ENCODE results near the gene PFN3. TPM values are rescaled to one million over a fixed set of nuclear protein-coding genes. Genes with fewer than 3 reads are reported as not detected.

The PFN3 gene
- total and polyA plus RNA-seq, 2 of the 13 experiments (the other 11 are each of a cell fraction or from before 2014, with no cell fraction given) = not detected

GRCh38 chr5:177426566-177427210 lies 26.2 kb upstream of the PFN3 start, which contains the start of gene GRK6 (continued):
- TF ChIP-seq ZNF800 (CRISPR knock-in tag; IDR thresholded peaks at IDR 0.05) = no peak
- TF ChIP-seq RFXAP (CRISPR knock-in tag; IDR thresholded peaks at IDR 0.05; ENCODE audit: borderline replicate concordance) = no peak
- TF ChIP-seq DNMT1 (CRISPR knock-in tag; IDR thresholded peaks at IDR 0.05) = no peak
- no peak for TF ChIP-seq SMAD9 (CRISPR knock-in tag; IDR thresholded peaks at IDR 0.05)
- TF ChIP-seq JUN (CRISPR knock-in tag; IDR thresholded peaks at IDR 0.05) = no peak
- no peak for TF ChIP-seq ZNF17 (CRISPR knock-in tag; IDR thresholded peaks at IDR 0.05)
- no peak for TF ChIP-seq PHF20 (CRISPR knock-in tag; IDR thresholded peaks at IDR 0.05)
- no peak for TF ChIP-seq ZNF235 (CRISPR knock-in tag; IDR thresholded peaks at IDR 0.05; ENCODE audit: borderline replicate concordance)
- TF ChIP-seq ZFYVE20 (CRISPR knock-in tag; IDR thresholded peaks at IDR 0.05; ENCODE audit: borderline replicate concordance, low read depth) = no peak
- no peak for TF ChIP-seq ZBTB7A (CRISPR knock-in tag; IDR thresholded peaks at IDR 0.05)
- TF ChIP-seq ZNF766 (CRISPR knock-in tag; IDR thresholded peaks at IDR 0.05; ENCODE audit: borderline replicate concordance) = no peak
- no peak for TF ChIP-seq SCMH1 (CRISPR knock-in tag; IDR thresholded peaks at IDR 0.05; ENCODE audit: borderline replicate concordance)
- TF ChIP-seq ZNF740 (CRISPR knock-in tag; IDR thresholded peaks at IDR 0.05) = no peak
- no peak for TF ChIP-seq MYPOP (CRISPR knock-in tag; IDR thresholded peaks at IDR 0.05)
- TF ChIP-seq FOSL2 (CRISPR knock-in tag; IDR thresholded peaks at IDR 0.05) = no peak
- no peak for TF ChIP-seq CHD4 (IDR thresholded peaks at IDR 0.05; ENCODE audit: borderline replicate concordance, low read length)
- no peak for TF ChIP-seq MNT (IDR thresholded peaks at IDR 0.05)
- no peak for TF ChIP-seq ZBTB2 (CRISPR knock-in tag; IDR thresholded peaks at IDR 0.05; ENCODE audit: low read depth)
- TF ChIP-seq FUBP1 (CRISPR knock-in tag; IDR thresholded peaks at IDR 0.05; ENCODE audit: borderline replicate concordance) = no peak
- no peak for TF ChIP-seq SOX6 (IDR thresholded peaks at IDR 0.05)
- no peak for TF ChIP-seq SOX6 (CRISPR knock-in tag; IDR thresholded peaks at IDR 0.05)

Measured in HepG2 (cell line).